ENCODE results near the gene ARHGAP22.

Gene ARHGAP22

DNA sequence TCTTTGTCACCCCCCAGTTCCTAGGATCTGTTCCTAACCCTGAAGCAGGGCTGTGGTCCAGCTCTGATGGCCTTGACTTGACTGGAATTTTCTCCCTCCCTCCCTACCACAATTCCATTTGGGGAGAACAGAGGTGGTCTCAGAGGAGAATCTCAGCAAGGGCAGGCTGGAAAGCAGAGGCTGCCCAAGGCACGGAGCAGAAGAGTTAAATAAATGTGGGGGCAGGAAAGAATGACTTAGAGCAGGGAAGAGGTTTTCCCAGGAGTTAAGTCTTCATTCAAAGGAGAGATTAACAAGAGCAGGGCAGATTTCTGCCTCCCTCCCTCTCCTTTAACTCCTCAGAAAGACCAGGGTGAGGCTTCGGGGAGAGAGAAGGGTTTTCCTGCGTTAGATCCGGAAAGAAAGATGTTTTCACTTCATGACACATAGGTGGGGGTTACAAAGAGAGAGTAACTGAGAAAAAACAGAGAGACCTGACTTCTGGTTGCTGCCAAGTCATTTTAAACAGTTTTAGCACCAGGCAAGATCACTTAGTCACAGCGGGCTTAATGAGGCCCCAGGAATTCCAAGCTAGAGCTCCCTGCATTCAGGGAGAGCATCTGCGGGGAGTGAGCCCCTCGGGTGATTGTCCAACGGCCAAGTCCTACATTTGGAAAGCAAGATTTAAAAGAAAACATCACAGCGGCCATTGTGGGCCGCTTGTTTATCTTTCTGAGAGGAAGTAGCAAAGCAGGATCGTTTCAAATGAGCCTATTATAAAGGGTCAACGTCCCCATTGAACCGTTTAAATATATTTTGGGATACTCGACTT is 78.7 kb downstream of the ARHGAP22 start:
- no peak for DNase-seq

DNA sequence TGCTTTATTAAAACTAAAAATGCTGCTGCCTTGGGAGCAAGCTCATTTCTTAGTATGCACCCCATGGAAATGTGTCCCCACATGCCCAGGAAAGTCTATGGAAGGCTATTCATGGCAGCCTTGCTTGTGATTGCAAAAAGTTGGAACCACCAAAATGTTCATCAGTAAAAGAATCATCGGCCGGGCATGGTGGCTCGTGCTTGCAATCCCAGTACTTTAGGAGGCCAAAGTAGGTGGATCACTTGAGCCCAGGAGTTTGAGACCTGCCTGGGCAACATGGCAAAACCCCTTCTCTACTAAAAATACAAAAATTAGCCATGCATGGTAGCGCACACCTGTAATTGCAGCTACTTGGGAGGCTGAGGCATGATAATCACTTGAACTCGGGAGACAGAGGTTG is 79.8 kb downstream of the ARHGAP22 start:
- no peak for DNase-seq

DNA sequence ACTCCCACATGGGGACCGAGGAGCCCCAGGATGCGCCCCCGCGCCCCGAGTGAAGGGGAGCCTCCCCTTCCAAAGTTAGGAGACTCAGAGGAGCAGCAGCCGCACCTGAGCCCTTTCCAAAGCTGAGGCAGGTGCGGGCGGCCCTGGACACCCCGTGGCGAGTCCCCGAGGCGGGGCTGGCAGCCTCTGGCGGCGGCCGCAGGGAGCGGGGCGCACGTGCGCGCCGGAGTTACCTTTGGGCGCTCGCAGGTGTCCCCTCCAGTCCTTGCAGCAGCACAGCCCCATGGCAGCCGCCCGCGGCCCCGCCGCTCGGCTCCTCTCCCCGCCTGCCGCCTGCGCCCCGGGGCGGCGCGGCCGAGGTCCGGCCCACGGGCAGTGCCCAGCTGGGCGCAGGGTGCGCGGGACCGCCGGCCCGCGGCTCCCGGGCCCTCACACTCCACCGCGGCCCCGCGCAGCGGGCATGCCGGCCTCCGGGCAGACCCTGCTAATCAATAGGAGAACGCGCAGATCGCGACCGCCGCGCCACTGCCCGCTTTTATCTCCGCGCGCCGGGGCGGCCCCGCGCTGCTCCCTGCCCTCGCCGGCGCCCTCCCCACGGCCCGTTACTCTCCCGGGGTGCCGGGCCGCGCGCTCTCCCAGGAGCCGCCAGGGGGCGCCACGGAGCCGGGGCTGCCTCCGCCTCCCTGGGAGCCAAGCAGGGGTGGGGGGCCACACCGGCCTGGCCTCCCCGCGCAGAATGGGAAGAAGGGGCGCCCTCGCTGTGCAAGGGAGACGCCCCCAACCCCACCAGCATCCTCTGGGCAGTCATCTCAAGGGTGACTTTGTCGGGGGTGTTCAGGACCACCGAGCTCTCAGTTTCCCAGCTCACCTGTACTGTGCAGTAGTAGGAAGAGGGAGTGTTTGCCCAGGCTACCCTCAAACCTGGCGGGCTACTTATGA is 80.8 kb downstream of the ARHGAP22 start:
- no peak for DNase-seq

DNA sequence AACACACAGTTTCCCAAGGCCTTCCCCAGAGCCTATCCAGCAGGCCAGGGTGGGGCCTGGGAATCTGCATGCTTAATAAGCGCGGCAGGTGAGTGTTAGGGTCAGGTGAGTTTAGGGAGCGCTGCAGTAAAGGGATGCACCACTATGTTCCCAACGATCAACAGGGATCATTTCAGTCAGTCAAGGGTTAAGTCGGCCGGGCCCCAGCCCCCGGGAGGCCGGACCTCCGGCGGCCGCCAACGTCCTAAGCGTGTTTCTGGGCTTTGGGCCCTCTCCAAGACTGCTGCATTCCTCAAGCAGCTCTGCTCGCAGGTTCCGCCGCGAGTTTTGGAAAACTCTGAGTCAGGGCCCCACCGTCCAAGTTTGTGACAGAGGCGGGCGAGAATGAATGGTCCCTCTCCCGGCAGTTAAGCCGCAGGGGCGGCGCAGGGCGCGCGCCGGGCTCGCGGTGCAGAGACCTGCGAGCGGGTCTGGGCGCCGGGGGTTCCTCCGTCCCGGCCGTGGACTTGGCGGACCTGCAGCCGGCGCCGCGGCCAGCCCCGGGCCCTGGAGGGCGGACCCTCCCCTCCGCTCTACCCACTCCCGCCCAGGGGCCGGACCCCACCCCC is 81.6 kb downstream of the ARHGAP22 start:
- DNase-seq: no peak

DNA sequence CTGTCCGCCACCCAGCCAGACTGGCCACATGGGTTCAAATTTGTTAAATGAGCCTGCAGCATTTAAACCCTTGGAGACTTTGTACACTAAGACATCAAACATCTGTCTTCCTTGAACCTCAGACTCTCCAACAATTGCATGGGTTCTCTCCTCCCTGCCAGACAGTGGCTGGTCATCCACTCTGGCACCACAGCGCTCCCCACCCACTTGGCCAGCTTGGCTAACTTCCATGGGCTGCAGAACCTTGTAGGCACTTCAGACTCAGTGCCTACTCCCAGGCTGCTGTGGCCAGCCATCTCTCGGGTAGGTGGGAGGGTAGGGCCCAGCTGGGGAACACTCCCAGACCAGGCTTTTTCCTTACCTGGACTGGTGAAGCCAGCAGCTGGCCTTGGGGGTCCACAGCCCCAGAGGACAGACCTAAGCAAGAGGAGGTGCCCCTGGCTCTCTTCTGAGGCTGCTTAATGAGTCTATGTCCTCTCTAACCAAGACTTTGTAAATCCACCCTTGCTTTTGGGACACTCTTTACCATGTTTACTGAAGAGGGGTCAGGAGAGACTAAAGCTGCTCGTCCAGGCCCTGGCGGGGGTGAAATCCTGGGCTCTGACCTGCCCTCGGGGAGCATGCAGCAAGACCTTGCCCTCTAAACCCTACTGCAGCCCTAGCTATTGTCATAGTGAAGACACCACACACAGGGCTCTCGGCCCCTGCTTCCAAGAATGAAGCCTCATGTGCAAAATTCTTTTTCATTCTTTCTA is 82.7 kb downstream of the ARHGAP22 start:
- DNase-seq: no peak

DNA sequence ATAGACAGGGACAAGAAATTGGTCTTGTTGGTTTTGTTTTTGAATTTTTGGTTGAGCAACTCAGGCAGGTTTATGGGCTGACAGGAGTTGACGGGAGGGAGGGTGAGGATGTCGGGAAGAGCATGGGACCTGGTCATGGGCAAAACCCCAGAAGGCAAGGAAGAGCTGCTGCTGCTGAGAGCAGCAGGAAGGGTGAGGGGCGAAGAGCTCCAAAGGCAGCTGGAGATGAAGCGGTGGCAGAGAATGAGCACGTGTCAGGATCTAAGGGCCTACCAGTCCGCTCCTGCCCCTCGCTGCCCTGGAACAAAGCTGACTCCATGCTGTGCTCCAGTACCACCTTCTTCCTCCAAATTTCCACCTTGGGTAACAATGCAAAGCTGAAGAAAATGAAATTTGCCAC is 84.3 kb downstream of the ARHGAP22 start:
- DNase-seq: no peak

DNA sequence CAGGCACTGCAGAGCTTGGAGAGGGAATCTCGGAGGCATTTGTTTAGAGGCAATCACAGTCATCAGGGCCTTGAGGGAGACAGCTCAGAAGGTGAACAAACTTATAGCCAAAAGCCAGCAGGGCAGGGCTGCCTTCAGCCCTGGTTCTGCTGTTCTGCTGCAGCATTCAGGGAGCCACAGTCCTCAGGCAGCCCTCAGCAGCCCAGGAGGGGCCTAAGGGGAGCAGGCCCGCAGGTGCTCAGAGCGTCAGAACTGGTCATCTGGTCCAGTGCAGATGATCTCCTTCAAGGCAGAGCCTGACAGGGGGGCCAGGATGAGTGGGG is 84.7 kb downstream of the ARHGAP22 start:
- DNase-seq: no peak

DNA sequence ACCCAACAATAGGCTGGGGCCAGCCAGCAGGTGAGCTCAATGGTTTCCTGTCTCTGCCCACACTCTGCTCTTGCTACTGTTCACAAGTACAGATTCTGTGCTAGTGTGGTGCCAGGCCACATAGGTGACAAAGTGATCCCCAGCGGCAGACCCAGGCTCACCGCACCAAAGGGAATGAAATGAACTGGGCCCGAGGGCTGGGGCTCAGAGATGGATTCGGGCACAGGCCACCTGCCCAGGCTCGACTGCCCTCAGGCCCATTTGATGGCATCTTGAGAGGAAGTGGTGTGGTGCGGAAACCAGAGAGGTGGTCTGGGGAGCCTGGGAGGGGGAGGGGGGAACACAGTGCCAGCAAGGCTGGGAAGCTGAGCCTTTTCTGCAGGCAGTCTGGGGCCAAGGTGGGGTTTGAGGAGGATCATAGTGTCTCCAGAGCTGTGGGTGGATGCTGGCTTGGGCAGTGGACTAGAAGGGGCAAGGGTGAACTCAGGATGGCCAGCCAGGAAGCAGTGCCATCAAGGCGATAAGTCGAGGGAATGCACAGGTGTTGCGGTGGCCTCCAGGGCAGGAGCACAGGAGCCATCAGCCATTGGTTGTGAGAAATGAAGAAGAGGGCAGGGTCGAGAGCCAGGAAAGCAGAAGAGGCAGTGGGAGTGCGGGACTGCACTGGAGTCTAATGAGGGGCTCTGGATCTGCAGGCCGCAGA is 85.2 kb downstream of the ARHGAP22 start:
- DNase-seq: no peak

DNA sequence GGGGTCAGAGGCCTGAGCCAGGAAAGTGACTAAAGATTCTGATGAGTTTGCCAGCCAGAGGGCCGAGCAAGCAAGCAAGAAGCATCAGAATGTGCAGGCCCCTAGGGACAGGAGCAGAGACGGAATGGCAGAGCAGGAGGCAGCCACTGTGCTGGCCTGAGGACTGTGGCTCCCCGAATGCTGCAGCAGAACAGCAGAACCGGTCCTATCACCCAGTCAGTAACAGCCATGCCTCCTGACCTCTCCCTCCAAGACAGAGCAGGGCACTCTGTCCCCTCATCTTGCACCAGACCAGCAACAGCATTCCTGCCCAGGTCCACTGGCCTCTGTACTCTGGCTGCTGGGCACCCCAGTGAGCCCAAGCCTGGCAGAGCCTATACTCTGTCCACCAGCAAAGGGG is 85.9 kb downstream of the ARHGAP22 start:
- no peak for DNase-seq

DNA sequence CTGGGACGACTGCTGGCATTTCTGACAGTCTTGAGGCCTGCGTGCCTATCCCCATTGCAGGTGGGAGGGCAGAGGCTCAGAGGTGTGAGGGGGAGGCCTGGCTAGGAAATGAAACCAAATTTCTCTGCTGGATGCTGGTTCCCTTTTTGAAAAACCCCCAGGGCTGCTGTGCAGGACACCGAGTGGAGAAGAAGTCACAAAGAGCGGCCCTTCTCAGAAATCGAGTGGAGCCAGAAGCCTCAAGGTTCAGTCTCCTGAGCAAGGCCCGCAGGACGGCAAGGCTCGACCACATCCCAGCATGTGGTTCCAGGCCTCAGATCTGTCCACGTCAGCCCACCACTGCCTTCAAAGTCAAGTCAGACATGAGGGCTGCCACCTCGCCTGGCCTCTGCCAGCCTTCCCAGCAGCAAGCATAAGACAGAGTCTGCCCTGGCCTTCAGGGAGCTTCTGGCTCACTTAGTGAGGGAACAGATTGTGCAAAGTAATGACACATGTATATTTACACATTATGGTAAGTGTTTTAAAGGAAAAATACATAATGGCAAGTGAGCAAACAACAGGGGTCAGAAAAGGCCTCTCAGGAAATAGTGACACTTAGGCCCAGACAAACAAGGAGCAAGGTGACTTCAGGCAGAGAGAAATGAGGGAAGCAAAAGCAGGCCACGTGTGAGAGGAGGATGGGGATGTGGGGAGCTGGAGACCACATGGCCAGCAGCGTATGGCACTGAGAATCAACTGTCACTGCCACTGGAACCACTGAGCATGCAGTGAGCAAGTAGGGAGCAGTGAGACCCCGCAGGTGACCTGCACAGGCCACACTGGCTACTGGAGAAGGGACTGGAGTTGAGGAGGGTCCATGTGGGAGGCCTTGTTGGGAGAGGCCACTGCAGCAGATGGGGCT is 86.7 kb downstream of the ARHGAP22 start:
- DNase-seq: no peak

DNA sequence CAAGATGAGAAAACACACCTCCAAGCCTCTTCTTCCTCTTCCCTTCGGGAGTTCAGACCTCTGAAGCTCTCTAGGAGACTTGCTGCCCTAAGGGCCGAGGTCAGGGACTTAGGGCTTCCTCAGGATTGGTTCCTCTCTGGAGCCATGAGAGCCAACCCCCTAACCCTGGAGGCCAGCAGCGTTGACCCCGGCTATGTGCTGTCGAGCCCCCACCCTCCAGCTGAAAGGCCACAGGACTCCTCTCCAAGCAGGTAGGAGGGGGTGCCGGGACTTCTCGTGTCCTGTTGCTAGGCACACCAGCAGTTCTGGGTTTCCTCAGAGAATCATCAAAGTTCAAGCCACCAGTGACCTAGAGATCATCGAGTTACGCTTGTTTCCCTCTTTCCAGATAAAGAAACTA is 87.4 kb downstream of the ARHGAP22 start:
- DNase-seq: no peak

DNA sequence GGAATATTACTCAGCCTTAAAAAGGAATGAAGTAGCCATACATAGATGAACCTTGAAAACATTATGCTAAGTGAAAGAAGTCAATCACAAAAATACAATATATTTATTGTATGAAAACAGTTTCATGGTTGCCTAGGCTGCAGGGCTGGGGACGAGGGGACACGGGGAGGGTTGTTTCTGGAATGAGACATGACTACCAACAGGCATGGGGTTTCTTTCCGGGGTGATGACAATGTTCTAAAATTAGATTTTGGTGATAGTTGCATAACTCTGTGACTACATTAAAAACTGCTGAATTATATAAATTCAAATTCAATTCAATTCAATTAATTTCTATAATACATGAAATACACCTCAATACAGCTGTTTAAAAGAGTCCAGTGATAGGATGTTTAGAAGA is 88.0 kb downstream of the ARHGAP22 start:
- DNase-seq: no peak

DNA sequence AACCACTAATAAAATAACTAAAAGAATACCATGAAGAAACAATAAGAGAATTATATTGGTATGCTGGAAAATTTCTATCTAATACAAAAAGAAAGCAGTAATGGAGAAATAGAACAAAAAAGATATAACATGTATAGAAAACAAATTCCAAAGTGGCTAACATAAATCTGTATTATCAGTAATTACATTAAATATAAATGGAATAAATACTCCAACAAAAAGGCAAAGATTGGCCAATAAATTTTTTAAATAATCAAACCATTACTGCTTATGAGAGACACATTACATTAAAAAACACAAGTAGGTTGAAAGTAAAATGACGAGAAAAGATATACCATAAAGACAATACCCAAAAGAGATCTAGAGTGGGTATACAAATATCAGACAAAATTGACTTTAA is 90.0 kb downstream of the ARHGAP22 start:
- DNase-seq: no peak

DNA sequence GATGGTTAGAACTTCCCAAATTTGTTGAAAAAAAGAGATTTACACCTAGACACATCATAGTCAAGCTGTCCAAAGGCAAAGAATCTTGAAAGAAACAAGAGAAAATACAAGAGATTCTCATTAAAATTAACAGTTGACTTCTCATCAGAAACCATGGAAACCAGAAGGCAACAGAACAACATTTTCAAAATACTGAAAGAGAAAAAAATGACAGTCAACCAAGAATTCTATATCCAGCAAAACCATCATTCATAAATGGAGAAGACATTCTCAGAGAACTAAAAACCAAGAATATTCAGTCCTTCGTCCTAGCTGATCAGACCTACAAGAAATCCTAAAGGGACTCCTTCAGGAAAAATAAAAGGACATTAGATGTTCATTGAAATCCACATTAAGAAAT is 90.6 kb downstream of the ARHGAP22 start:
- no peak for DNase-seq

DNA sequence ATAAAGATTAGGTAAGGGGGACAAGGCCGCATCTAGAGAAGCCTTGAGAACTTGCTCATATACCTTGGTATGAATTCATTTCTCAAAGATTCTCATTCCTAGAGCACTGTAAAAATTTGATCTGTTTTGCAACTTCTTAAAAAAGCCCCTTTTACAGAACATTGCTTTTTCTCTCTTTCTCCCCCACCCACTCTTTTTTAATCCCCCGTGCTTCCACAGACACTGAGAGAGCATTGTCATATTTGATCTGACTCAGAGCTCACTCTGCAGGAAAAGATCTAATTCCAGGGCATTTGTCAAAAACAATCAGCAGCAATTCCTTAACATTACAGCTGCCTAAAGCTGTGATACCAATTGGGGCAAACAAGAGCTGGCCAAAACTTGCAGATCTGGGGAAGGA is 92.0 kb downstream of the ARHGAP22 start:
- DNase-seq: no peak

DNA sequence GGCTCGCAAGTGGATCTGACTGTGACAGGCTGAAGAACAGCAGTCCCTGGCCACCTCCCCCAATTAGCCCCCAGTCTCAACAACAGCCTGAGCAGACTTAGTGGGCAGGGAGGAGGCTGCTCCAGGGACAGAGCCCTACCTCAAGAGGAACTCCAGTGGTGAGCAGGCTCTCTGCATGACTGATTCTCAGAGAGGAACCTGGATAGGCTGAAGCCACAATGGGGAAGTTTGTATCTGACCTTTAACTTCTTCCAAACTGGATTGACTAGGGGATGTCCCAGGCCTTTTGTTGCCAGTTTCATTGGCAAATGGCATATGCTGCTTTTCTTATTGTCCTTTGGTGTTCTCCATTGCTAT is 93.0 kb downstream of the ARHGAP22 start:
- DNase-seq: no peak

DNA sequence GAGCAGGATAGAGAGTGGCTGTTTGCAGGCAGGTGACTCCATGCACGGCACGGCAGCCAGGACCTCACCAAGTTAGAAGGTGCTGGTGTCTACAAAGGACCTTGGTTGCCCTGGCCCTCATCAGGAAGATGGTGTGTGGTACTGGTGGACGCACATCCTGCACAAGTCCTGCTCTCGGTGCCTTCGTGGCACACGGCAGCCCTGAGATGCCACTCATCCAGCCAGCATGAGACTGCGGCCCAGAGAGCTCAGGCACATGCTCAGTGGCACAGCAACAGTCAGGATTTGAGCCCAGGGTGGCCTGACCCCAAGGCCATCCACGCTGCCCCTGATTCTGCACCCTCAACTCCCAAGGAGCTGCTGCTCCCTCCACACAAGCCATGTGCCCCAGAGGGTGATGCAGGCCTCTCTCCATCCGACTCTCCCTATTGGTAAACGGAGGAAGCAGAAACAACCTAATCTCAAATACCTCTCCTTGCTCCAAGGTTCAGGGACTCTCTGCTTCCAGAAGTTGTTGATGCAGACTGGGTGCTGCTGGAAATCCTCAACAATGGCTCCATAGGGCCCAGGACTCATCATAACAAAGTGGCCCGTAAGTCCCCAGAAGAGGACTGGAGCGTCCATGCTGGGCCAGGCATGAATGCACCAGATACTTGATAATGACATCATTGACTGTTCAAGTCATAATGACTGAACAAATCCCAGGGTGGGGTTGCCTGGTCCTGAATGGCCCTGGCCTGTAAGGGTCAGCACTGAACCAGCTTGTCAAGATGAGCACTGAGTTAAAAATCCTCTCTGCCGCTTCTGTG is 93.6 kb downstream of the ARHGAP22 start:
- DNase-seq: no peak

DNA sequence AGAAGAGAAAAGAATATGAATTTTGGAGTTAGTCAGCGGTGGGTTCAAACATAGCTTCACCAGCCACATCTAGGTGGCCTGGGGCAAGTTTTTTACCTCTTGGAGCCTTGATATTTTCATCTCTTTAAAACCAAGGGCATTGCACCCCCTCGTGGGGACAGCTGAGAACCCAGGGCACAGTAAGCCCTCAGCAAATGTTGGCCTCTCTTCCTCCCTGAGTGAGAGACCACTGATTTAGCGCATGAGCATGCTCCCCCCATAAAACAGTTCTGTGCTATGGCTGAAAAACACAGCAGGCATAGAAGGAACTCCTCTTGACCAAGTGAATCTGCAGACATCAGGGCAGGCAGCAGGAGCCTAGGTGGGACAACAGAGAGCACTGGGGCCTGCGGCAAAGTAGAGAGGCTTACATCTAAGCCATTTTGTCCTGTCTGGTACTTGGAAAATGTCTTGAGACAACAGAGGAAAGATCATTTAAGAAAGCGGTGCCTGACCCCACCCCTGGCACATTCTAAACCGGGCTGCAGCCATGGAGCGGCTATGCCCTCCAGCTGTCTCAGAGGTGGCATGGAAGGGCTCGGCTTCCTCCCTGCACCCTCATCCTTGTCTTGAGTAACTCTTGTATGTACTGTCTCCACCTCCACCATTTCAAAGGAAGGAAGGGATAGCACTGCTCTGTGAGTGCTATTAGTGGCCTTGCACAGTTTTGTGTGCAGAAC is 94.7 kb downstream of the ARHGAP22 start:
- DNase-seq: no peak
